Transverse colon (tissue), 4 donors: ENCODE data around the gene CACNA1C.

Experiments used
- CTCF ChIP-seq, 5 experiments: fragments of 200-600 bp in 3 of 5; fragments of 450-650 bp in 2 of 5; sonication (generic) in 3 of 5; IDR thresholded peaks; 1 replicate in 2 of 5; 2 replicates in 3 of 5; pipeline ENCODE4 v1.5.1; 2016 to 2017; ENCODE audit warnings: antibody characterized with exemption in 5 of 5, inconsistent platforms in 3 of 5, mild to moderate bottlenecking in 2 of 5, moderate library complexity in 1 of 5
- POLR2A ChIP-seq: fragments of 450-650 bp; IDR thresholded peaks from one replicate; pipeline ENCODE4 v1.6.1; 2016; ENCODE audit warnings: antibody characterized with exemption, mild to moderate bottlenecking, moderate library complexity
- POLR2AphosphoS5 ChIP-seq, 3 donors: sonication (generic); formaldehyde crosslinking; IDR thresholded peaks; one replicate each; pipeline ENCODE4 v1.6.1; 2016; ENCODE audit warnings: antibody characterized with exemption in 3 of 3

- TF ChIP-seq POLR2A, result no peak
- TF ChIP-seq CTCF (IDR thresholded peaks at IDR 0.05), result no peak
- TF ChIP-seq POLR2AphosphoS5 (IDR thresholded peaks at IDR 0.05), result no peak
Observed at GRCh38 chr12:2540535-2540941, 487.8 kb downstream of the CACNA1C start.
